Gastroesophageal sphincter (tissue), 3 donors: ENCODE data around the gene ARHGAP44.

Experiments used
- EP300 ChIP-seq: sonication (generic); formaldehyde crosslinking; IDR thresholded peaks from one replicate; pipeline ENCODE4 v1.6.1; 2017; ENCODE audit warnings: antibody characterized with exemption, mild to moderate bottlenecking
- POLR2A ChIP-seq, 2 donors: fragments of 450-650 bp; IDR thresholded peaks; one replicate each; pipeline ENCODE4 v1.6.1; 2017; ENCODE audit warnings: antibody characterized with exemption in 2 of 2, mild to moderate bottlenecking in 2 of 2, moderate library complexity in 1 of 2
- POLR2AphosphoS5 ChIP-seq: sonication (generic); formaldehyde crosslinking; IDR thresholded peaks from one replicate; pipeline ENCODE4 v1.6.1; 2017; ENCODE audit warnings: antibody characterized with exemption
- TF ChIP-seq, protein P1 (sequence below), 4 experiments: fragments of 200-600 bp in 2 of 4; fragments of 450-650 bp in 2 of 4; sonication (generic) in 1 of 4; IDR thresholded peaks; one replicate each; pipeline ENCODE4 v1.5.1; 2017 to 2019; ENCODE audit warnings: antibody characterized with exemption in 4 of 4, mild to moderate bottlenecking in 2 of 4, moderate library complexity in 2 of 4

DNA sequence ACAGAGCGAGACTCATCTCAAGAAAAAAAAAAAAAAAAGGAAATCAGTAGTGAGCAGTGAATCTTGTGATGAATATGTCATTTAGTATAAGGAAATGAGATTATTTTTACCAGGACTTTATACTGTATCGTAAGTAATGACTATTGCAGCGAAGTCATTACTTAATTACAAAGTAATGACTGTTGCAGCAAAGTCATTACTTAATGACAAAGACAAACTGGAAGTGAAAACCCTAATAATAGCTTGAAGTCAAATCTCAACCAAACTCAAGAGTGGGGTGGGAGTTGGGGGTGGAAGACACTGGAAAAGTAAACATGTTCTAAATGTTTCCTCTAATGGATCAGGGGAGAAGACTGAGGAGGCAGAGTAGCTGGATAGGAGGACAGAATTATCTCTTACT is 76.5 kb downstream of the ARHGAP44 start:
- TF ChIP-seq POLR2A (IDR thresholded peaks at IDR 0.05) (no peak), POLR2AphosphoS5 (no peak), EP300 (no peak)
- TF ChIP-seq, protein P1, sequence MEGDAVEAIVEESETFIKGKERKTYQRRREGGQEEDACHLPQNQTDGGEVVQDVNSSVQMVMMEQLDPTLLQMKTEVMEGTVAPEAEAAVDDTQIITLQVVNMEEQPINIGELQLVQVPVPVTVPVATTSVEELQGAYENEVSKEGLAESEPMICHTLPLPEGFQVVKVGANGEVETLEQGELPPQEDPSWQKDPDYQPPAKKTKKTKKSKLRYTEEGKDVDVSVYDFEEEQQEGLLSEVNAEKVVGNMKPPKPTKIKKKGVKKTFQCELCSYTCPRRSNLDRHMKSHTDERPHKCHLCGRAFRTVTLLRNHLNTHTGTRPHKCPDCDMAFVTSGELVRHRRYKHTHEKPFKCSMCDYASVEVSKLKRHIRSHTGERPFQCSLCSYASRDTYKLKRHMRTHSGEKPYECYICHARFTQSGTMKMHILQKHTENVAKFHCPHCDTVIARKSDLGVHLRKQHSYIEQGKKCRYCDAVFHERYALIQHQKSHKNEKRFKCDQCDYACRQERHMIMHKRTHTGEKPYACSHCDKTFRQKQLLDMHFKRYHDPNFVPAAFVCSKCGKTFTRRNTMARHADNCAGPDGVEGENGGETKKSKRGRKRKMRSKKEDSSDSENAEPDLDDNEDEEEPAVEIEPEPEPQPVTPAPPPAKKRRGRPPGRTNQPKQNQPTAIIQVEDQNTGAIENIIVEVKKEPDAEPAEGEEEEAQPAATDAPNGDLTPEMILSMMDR (IDR thresholded peaks at IDR 0.05), result no peak
